Fibroblast of skin of left biceps (primary cell): ENCODE measurements around the gene EPS8L2.

ENCODE experiments used
- DNase-seq, 2 experiments: peaks; one replicate each; pipeline ENCODE4 v3.0.0-alpha.2; 2013; ENCODE audit warnings: low read depth in 2 of 2

The EPS8L2 gene

DNA sequence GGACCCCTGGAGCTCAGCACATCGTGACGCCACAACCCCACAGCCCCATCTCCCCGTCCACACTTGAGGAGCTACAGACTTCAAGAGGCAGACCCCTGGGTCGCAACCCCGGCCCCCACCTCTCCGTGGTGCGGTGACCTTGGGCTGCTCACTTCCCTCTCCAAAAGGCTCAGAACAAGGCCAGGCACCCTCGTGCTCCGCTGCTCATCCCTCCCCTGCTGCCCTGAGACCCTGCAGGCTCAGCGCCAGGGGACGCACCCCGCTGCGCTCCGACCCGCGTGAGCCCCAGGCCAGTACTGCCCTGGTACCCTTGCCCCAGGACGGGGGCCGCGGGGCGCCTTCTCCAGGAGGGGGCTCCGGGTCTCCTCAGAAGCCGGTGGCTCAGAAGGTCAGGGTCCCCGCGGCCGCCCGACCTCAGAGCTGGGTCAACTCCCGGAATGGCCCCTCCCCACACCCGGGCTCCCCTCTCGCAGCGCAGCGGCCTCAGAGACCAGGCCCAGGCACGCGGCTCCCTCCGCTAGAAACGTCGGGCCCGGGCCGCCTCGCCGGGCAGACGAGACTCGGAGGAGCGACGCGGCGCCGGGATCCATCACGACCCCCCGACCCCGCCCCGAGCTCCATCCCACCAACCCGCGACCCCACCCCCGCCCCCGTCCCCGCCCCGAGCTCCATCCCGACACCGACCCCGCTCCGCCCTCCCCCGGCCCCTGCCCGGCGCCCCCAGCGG lies 70.7 kb downstream of the EPS8L2 start:
- no peak for DNase-seq
